Subcutaneous adipose tissue (tissue), 4 donors: ENCODE measurements around the gene HAL. TPM values are rescaled to one million over a fixed set of nuclear protein-coding genes. Genes with fewer than 3 reads are reported as not detected.

Source experiments
- CTCF ChIP-seq: fragments of 450-650 bp; IDR thresholded peaks from one replicate; pipeline ENCODE4 v1.5.1; 2016; ENCODE audit warnings: low read depth, mild to moderate bottlenecking, control low read depth, antibody characterized with exemption, moderate library complexity
- total RNA-seq, 4 donors: library from RNA; depleted of rRNA; stranded (reverse); fragments of >200 nt; gene quantifications; one replicate each; pipeline ENCODE4 v1.1.0, GENCODE V29; 2016

HAL gene
- total RNA-seq, 4 donors from 2014 or later: 0.65 to 5.5 (median 1.4) TPM

- no peak for TF ChIP-seq CTCF
Measured at GRCh38 chr12:95974358-95974757, 21.8 kb downstream of the HAL start.

- no peak for TF ChIP-seq CTCF
Measured at GRCh38 chr12:95972832-95973456, 23.2 kb downstream of the HAL start.

GRCh38 chr12:95970905-95971304 is 25.2 kb downstream of the HAL start:
- TF ChIP-seq CTCF: no peak

- TF ChIP-seq CTCF: no peak
Measured at GRCh38 chr12:95967301-95967700, 28.8 kb downstream of the HAL start.

GRCh38 chr12:95966287-95966870 is 29.8 kb downstream of the HAL start:
- TF ChIP-seq CTCF: no peak

GRCh38 chr12:95963096-95963495 is 33.0 kb downstream of the HAL start:
- TF ChIP-seq CTCF: no peak

GRCh38 chr12:95962222-95962621 is 33.9 kb downstream of the HAL start:
- no peak for TF ChIP-seq CTCF
